ENCODE results near the gene PLD1.

PLD1 gene

GRCh38 chr3:171775943-171776342, 34.3 kb downstream of the PLD1 start:
- no peak for DNase-seq (ENCODE audit: low read depth in 2 of 2, low spot score in 1 of 2)

GRCh38 chr3:171774521-171774920, 35.8 kb downstream of the PLD1 start:
- DNase-seq (ENCODE audit: low read depth in 2 of 2, low spot score in 1 of 2): no peak

GRCh38 chr3:171772427-171773056, 37.7 kb downstream of the PLD1 start:
- DNase-seq (ENCODE audit: low read depth in 2 of 2, low spot score in 1 of 2): peak; percentile 8 to 17

GRCh38 chr3:171770689-171771620, 39.3 kb downstream of the PLD1 start:
- DNase-seq (ENCODE audit: low read depth in 2 of 2, low spot score in 1 of 2): no peak

GRCh38 chr3:171769461-171769860, 40.8 kb downstream of the PLD1 start:
- DNase-seq (ENCODE audit: low read depth in 2 of 2, low spot score in 1 of 2): no peak

- DNase-seq (ENCODE audit: low read depth in 2 of 2, low spot score in 1 of 2): no peak
Observed at GRCh38 chr3:171768986-171769385, 41.3 kb downstream of the PLD1 start.

GRCh38 chr3:171768281-171768900, 41.9 kb downstream of the PLD1 start:
- DNase-seq (ENCODE audit: low read depth in 2 of 2, low spot score in 1 of 2): no peak

- DNase-seq (ENCODE audit: low read depth in 2 of 2, low spot score in 1 of 2): no peak
Observed at GRCh38 chr3:171765511-171765887, 44.8 kb downstream of the PLD1 start.

GRCh38 chr3:171763392-171763791, 46.9 kb downstream of the PLD1 start:
- DNase-seq (ENCODE audit: low read depth in 2 of 2, low spot score in 1 of 2): no peak

- DNase-seq (ENCODE audit: low read depth in 2 of 2, low spot score in 1 of 2): no peak
Observed at GRCh38 chr3:171760477-171760876, 49.8 kb downstream of the PLD1 start.

GRCh38 chr3:171758109-171758508, 52.2 kb downstream of the PLD1 start:
- DNase-seq (ENCODE audit: low read depth in 2 of 2, low spot score in 1 of 2): no peak

GRCh38 chr3:171757361-171758034, 52.8 kb downstream of the PLD1 start:
- no peak for DNase-seq (ENCODE audit: low read depth in 2 of 2, low spot score in 1 of 2)

GRCh38 chr3:171755656-171756055, 54.6 kb downstream of the PLD1 start:
- DNase-seq (ENCODE audit: low read depth in 2 of 2, low spot score in 1 of 2): no peak

GRCh38 chr3:171755015-171755589, 55.2 kb downstream of the PLD1 start:
- DNase-seq (ENCODE audit: low read depth in 2 of 2, low spot score in 1 of 2): no peak

- DNase-seq (ENCODE audit: low read depth in 2 of 2, low spot score in 1 of 2): no peak
Observed at GRCh38 chr3:171753665-171754408, 56.4 kb downstream of the PLD1 start.

- DNase-seq (ENCODE audit: low read depth in 2 of 2, low spot score in 1 of 2): no peak
Observed at GRCh38 chr3:171753025-171753472, 57.2 kb downstream of the PLD1 start.

GRCh38 chr3:171752329-171752728, 58.0 kb downstream of the PLD1 start:
- no peak for DNase-seq (ENCODE audit: low read depth in 2 of 2, low spot score in 1 of 2)

- no peak for DNase-seq (ENCODE audit: low read depth in 2 of 2, low spot score in 1 of 2)
Observed at GRCh38 chr3:171749124-171749523, 61.2 kb downstream of the PLD1 start.

GRCh38 chr3:171748064-171748924, 62.0 kb downstream of the PLD1 start:
- no peak for DNase-seq (ENCODE audit: low read depth in 2 of 2, low spot score in 1 of 2)
